MM.1S (cell line): Measurements from ENCODE around the gene FYB1.

Source experiments
- DNase-seq: peaks from one replicate; pipeline ENCODE4 v3.0.0-alpha.2; 2015
- H2AFZ ChIP-seq: fragments of 300-600 bp; sonication (generic); 2 replicates; pipeline ENCODE4 v1.6.0; 2016; ENCODE audit warnings: antibody characterized with exemption, low read length
- H3F3A ChIP-seq: fragments of 300-600 bp; sonication (generic); 2 replicates; pipeline ENCODE4 v1.6.1; 2016; ENCODE audit warnings: mild to moderate bottlenecking, antibody characterized with exemption, low read length, moderate library complexity, mixed read lengths; ENCODE audit not compliant: insufficient read depth
- H3K27ac ChIP-seq: fragments of 300-600 bp; sonication (generic); 2 replicates; pipeline ENCODE4 v1.5.1; 2016; ENCODE audit warnings: mild to moderate bottlenecking, low read length
- H3K27me3 ChIP-seq: fragments of 300-600 bp; sonication (generic); replicated peaks from 2 replicates; pipeline ENCODE4 v1.6.0; 2016; ENCODE audit warnings: low read length; ENCODE audit not compliant: insufficient read depth
- H3K36me3 ChIP-seq: fragments of 300-600 bp; sonication (generic); replicated peaks from 2 replicates; pipeline ENCODE4 v1.6.1; 2016; ENCODE audit warnings: mild to moderate bottlenecking, low read length, mixed read lengths; ENCODE audit not compliant: insufficient read depth
- H3K4me1 ChIP-seq: fragments of 300-600 bp; sonication (generic); 2 replicates; pipeline ENCODE4 v1.6.1; 2016; ENCODE audit warnings: low read length, mixed read lengths
- H3K4me2 ChIP-seq: fragments of 300-600 bp; sonication (generic); 2 replicates; pipeline ENCODE4 v1.6.0; 2016; ENCODE audit warnings: low read depth, low read length
- H3K4me3 ChIP-seq: fragments of 300-600 bp; sonication (generic); 2 replicates; pipeline ENCODE4 v1.5.1; 2016; ENCODE audit warnings: low read length, mixed read lengths
- H3K79me2 ChIP-seq: fragments of 300-600 bp; sonication (generic); 2 replicates; pipeline ENCODE4 v1.6.1; 2016; ENCODE audit warnings: mixed run types, low read length, mixed read lengths
- H3K9ac ChIP-seq: fragments of 300-600 bp; sonication (generic); 2 replicates; pipeline ENCODE4 v1.6.1; 2016; ENCODE audit warnings: low read length, mixed read lengths
- H3K9me2 ChIP-seq: fragments of 300-600 bp; sonication (generic); replicated peaks from 2 replicates; pipeline ENCODE4 v1.6.1; 2016; ENCODE audit warnings: mild to moderate bottlenecking, low read length, mixed read lengths; ENCODE audit not compliant: insufficient read depth
- H3K9me3 ChIP-seq: fragments of 300-600 bp; sonication (generic); replicated peaks from 2 replicates; pipeline ENCODE4 v1.6.1; 2016; ENCODE audit warnings: mild to moderate bottlenecking, low read length, mixed read lengths; ENCODE audit not compliant: insufficient read depth
- H4K20me1 ChIP-seq: fragments of 300-600 bp; sonication (generic); 2 replicates; pipeline ENCODE4 v1.6.1; 2016; ENCODE audit warnings: mild to moderate bottlenecking, low read length, moderate library complexity, mixed read lengths; ENCODE audit not compliant: insufficient read depth
- EZH2 ChIP-seq: fragments of 300-600 bp; sonication (generic); optimal IDR thresholded peaks from 2 replicates; pipeline ENCODE3; 2017; ENCODE audit warnings: low read depth, mild to moderate bottlenecking, antibody characterized with exemption, low read length, mixed read lengths
- EZH2phosphoT487 ChIP-seq: fragments of 300-600 bp; sonication (generic); IDR thresholded peaks from 2 replicates; pipeline ENCODE4 v1.6.1; 2018; ENCODE audit warnings: antibody characterized with exemption, low read length
- TF ChIP-seq, protein P1 (sequence below): fragments of 300-600 bp; sonication (generic); IDR thresholded peaks from 2 replicates; pipeline ENCODE4 v1.5.1; 2016; ENCODE audit warnings: antibody characterized with exemption, low read length, mixed read lengths

Gene FYB1

DNA sequence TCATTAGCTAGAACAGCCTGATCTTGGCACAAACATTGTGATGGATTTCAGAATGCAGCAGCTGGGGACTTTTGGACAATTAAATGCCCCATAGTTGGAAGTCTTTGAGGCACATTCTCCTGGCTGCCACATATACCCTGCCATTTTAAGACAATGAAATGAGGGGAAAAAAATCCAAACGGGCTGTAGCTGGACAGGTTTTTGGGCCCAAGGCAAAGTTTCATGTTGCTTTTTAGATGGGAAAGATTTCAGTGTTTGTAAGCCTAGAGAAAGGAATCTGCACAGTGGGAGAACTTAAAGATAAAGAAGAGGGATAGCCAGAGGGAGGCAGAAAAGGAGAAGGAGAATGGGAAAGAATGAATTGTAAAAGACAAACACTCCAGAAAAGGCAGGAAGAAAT is 115.1 kb downstream of the FYB1 start:
- Histone ChIP-seq H3K9me3 (no peaks in the 10 kb centered on the region), H3K4me3 (no peak overlapping the region), H3K4me1 (no peaks in the 10 kb centered on the region), H3K27ac (no peak overlapping the region), H2AFZ (no peak overlapping the region), H4K20me1 (no peaks in the 10 kb centered on the region), H3K27me3 (no peaks in the 10 kb centered on the region), H3K79me2 (no peaks in the 10 kb centered on the region), H3F3A (no peaks in the 10 kb centered on the region), H3K4me2 (no peak overlapping the region), H3K9me2 (no peaks in the 10 kb centered on the region), H3K9ac (no peak overlapping the region), H3K36me3 (no peaks in the 10 kb centered on the region)
- DNase-seq, result no peak
- TF ChIP-seq, protein P1, sequence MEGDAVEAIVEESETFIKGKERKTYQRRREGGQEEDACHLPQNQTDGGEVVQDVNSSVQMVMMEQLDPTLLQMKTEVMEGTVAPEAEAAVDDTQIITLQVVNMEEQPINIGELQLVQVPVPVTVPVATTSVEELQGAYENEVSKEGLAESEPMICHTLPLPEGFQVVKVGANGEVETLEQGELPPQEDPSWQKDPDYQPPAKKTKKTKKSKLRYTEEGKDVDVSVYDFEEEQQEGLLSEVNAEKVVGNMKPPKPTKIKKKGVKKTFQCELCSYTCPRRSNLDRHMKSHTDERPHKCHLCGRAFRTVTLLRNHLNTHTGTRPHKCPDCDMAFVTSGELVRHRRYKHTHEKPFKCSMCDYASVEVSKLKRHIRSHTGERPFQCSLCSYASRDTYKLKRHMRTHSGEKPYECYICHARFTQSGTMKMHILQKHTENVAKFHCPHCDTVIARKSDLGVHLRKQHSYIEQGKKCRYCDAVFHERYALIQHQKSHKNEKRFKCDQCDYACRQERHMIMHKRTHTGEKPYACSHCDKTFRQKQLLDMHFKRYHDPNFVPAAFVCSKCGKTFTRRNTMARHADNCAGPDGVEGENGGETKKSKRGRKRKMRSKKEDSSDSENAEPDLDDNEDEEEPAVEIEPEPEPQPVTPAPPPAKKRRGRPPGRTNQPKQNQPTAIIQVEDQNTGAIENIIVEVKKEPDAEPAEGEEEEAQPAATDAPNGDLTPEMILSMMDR, result no peak
- TF ChIP-seq EZH2, result no peak
- no peak for TF ChIP-seq EZH2phosphoT487

DNA sequence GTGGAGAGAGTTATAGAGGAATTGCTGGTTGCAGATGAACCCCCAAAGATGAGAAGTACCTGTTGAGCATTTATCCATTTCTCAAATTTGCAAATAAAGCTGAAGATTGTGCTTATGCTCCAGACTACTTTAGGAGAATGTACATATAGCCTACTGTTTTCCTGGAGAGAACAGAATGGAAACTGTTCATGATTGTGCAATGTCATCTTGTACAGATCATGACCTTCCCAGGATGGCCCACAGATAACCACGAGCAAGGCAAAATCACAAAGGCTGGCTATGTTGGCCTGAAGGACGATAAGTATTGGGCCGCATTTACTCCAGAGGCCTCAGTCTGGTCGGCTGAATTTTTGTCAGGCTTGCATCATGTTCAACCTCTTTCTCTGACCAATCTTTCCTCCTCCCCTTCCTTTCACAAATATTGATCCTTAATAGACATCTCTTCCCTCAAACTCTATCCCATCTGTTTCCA is 116.6 kb downstream of the FYB1 start:
- H3K4me1 ChIP-seq, result no peaks in the 10 kb centered on the region
- H4K20me1 ChIP-seq, result no peaks in the 10 kb centered on the region
- no peak overlapping the region for H3K4me2 ChIP-seq
- no peaks in the 10 kb centered on the region for H3K79me2 ChIP-seq
- no peaks in the 10 kb centered on the region for H3F3A ChIP-seq
- no peak overlapping the region for H3K27ac ChIP-seq
- H3K9me3 ChIP-seq, result no peaks in the 10 kb centered on the region
- no peak overlapping the region for H2AFZ ChIP-seq
- H3K9ac ChIP-seq, result no peak overlapping the region
- H3K36me3 ChIP-seq, result no peaks in the 10 kb centered on the region
- H3K27me3 ChIP-seq, result no peaks in the 10 kb centered on the region
- H3K9me2 ChIP-seq, result no peaks in the 10 kb centered on the region
- H3K4me3 ChIP-seq, result no peak overlapping the region
- no peak for DNase-seq
- TF ChIP-seq, protein P1, result no peak
- TF ChIP-seq EZH2 (no peak), EZH2phosphoT487 (no peak)

DNA sequence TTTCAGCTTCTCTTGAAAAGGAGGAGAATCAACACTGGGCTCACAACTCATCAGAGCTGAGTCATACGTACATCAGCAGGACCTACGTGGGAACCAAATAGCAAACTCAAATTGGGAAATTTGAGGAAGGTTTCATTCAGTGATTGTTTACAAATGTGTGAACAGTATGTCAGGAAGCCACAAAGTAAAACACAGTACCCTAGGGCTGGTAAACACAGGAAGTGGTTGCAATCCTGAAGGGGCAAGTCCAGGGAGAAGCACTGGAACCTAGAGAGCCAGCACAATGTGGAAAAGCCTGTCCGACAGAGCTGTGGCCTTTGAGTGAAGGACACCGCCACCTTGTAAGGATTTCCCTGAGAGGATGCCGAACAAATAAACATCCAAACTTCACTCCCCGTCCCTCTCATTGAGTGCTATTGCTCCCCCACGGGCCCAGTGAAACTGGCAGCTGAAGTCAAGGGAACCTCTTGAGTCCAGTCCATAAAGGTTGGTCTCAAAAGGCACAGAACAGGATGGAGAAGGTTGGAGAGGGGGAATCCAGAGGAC is 118.4 kb downstream of the FYB1 start:
- Histone ChIP-seq H3K9ac (no peak overlapping the region), H2AFZ (no peak overlapping the region), H3K27me3 (no peaks in the 10 kb centered on the region), H3K9me2 (no peaks in the 10 kb centered on the region), H3K4me1 (no peaks in the 10 kb centered on the region), H3F3A (no peaks in the 10 kb centered on the region), H3K4me2 (no peak overlapping the region), H4K20me1 (no peaks in the 10 kb centered on the region), H3K4me3 (no peak overlapping the region), H3K36me3 (no peaks in the 10 kb centered on the region), H3K79me2 (no peaks in the 10 kb centered on the region), H3K9me3 (no peaks in the 10 kb centered on the region), H3K27ac (no peak overlapping the region)
- no peak for DNase-seq
- TF ChIP-seq EZH2phosphoT487, result no peak
- no peak for TF ChIP-seq EZH2
- TF ChIP-seq, protein P1, result no peak
